Gastroesophageal sphincter (tissue), 3 donors: Measurements from ENCODE around the gene MYD88.

Experiments
- CTCF ChIP-seq, 4 experiments: fragments of 200-600 bp in 2 of 4; fragments of 450-650 bp in 2 of 4; sonication (generic) in 1 of 4; IDR thresholded peaks; one replicate each; pipeline ENCODE4 v1.5.1; 2017 to 2019; ENCODE audit warnings: antibody characterized with exemption in 4 of 4, mild to moderate bottlenecking in 2 of 4, moderate library complexity in 2 of 4
- EP300 ChIP-seq: sonication (generic); formaldehyde crosslinking; IDR thresholded peaks from one replicate; pipeline ENCODE4 v1.6.1; 2017; ENCODE audit warnings: antibody characterized with exemption, mild to moderate bottlenecking
- POLR2A ChIP-seq, 2 donors: fragments of 450-650 bp; IDR thresholded peaks; one replicate each; pipeline ENCODE4 v1.6.1; 2017; ENCODE audit warnings: antibody characterized with exemption in 2 of 2, mild to moderate bottlenecking in 2 of 2, moderate library complexity in 1 of 2
- POLR2AphosphoS5 ChIP-seq: sonication (generic); formaldehyde crosslinking; IDR thresholded peaks from one replicate; pipeline ENCODE4 v1.6.1; 2017; ENCODE audit warnings: antibody characterized with exemption

- TF ChIP-seq CTCF (IDR thresholded peaks at IDR 0.05) (no peak), POLR2A (IDR thresholded peaks at IDR 0.05) (no peak), POLR2AphosphoS5 (no peak), EP300 (no peak)
Measured at GRCh38 chr3:38102444-38102814, 36.0 kb upstream of the MYD88 start.
